Islet precursor cell (in vitro differentiated cells): ENCODE results near the gene ABLIM2.

Source experiments
- DNase-seq: peaks from one replicate; pipeline ENCODE4 v3.0.0-alpha.2; 2018

The ABLIM2 gene

GRCh38 chr4:8063974-8064563 lies 94.5 kb downstream of the ABLIM2 start:
- no peak for DNase-seq

GRCh38 chr4:8061573-8061972 lies 97.0 kb downstream of the ABLIM2 start:
- no peak for DNase-seq

GRCh38 chr4:8061145-8061544 lies 97.5 kb downstream of the ABLIM2 start:
- DNase-seq = no peak

- DNase-seq = no peak
Measured at GRCh38 chr4:8060632-8061031, 98.0 kb downstream of the ABLIM2 start.

- peak; percentile 73 for DNase-seq
Measured at GRCh38 chr4:8058031-8058479, 100.6 kb downstream of the ABLIM2 start.

GRCh38 chr4:8055206-8055605 lies 103.4 kb downstream of the ABLIM2 start:
- DNase-seq = no peak

GRCh38 chr4:8053688-8054449 lies 104.7 kb downstream of the ABLIM2 start:
- no peak for DNase-seq

- no peak for DNase-seq
Measured at GRCh38 chr4:8052160-8052691, 106.4 kb downstream of the ABLIM2 start.

- no peak for DNase-seq
Measured at GRCh38 chr4:8051644-8052043, 107.0 kb downstream of the ABLIM2 start.

- DNase-seq = peak; percentile 79
Measured at GRCh38 chr4:8050555-8051206, 107.9 kb downstream of the ABLIM2 start.

GRCh38 chr4:8050180-8050554 lies 108.4 kb downstream of the ABLIM2 start:
- no peak for DNase-seq

GRCh38 chr4:8048856-8049676 lies 109.5 kb downstream of the ABLIM2 start:
- peak; percentile 71 for DNase-seq

- no peak for DNase-seq
Measured at GRCh38 chr4:8047837-8048678, 110.6 kb downstream of the ABLIM2 start.

GRCh38 chr4:8046925-8047541 lies 111.6 kb downstream of the ABLIM2 start:
- no peak for DNase-seq

GRCh38 chr4:8045909-8046308 lies 112.7 kb downstream of the ABLIM2 start:
- DNase-seq = no peak

GRCh38 chr4:8044699-8045098 lies 113.9 kb downstream of the ABLIM2 start:
- no peak for DNase-seq

GRCh38 chr4:8044244-8044643 lies 114.4 kb downstream of the ABLIM2 start:
- no peak for DNase-seq

GRCh38 chr4:8043596-8043995 lies 115.0 kb downstream of the ABLIM2 start:
- no peak for DNase-seq

- no peak for DNase-seq
Measured at GRCh38 chr4:8041868-8042267, 116.7 kb downstream of the ABLIM2 start.

GRCh38 chr4:8041172-8041571 lies 117.4 kb downstream of the ABLIM2 start:
- no peak for DNase-seq

- DNase-seq = no peak
Measured at GRCh38 chr4:8040607-8041006, 118.0 kb downstream of the ABLIM2 start.

GRCh38 chr4:8039853-8040252 lies 118.8 kb downstream of the ABLIM2 start:
- DNase-seq = no peak
